Measurements from ENCODE around the gene DIABLO.
"Not testable (repeated sequence)": the region's sequence is repeated elsewhere in the genome, so short reads cannot be mapped to it uniquely, and the experiment has no call there.

The DIABLO gene

DNA sequence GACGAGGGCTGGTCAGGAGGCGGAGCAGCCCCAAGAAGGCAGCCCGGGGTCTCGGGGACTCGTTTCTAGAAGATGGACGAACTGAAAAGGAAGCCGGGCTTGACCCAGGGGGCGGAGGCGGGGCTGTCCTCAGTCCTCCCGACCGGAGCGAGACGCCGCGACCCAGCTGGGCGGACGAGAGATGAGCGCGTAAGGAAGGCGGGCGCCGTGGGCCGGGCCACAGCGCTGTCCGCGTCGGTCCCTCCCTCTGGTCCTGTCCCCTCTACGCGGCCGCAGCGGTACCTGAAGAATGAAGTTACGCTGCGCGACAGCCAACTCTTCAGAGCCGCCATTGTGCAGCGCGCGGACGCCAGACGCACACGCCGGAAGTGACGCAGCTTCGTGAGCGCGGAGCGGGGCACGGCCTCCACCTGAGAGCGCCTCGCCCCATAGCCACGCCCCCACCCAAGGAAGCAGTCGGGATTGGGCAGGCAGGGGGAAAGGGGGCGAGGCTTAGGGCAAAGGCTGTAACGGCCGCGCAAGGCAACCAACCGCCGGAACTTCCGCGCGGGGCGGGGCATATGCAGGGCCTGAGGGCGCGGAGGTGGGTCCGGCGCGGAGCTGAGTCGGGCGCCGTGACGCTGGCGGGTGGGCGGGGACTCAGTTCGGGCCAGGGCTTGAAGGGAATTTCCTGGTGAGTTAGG lies at the start of gene DIABLO:
Gene DIABLO (minus strand): TSS at position 370 of the 683 bp plus-strand sequence. CDS start 38 bp downstream, at position 332.
- peak; percentile 97 for DNase-seq (ENCODE audit: low spot score)

DNA sequence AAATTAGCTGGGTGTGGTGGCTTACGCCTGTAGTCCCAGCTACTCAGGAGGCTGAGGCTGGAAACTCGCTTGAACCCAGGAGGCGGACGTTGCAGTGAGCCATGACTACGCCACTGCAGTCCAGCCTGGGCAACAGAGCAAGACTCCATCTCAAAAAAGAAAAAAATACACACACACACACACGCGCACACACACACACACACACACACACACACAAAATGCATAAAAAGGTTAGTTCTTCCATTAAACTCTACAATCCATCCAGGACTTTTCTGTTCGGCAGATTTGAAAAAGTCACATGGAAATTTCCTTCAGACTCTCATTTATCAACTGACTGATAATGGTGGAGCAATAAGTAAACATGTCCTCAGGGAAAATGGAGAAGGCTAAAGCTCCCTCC lies 49.6 kb upstream of the DIABLO start:
- no peak for DNase-seq (ENCODE audit: low spot score)

DNA sequence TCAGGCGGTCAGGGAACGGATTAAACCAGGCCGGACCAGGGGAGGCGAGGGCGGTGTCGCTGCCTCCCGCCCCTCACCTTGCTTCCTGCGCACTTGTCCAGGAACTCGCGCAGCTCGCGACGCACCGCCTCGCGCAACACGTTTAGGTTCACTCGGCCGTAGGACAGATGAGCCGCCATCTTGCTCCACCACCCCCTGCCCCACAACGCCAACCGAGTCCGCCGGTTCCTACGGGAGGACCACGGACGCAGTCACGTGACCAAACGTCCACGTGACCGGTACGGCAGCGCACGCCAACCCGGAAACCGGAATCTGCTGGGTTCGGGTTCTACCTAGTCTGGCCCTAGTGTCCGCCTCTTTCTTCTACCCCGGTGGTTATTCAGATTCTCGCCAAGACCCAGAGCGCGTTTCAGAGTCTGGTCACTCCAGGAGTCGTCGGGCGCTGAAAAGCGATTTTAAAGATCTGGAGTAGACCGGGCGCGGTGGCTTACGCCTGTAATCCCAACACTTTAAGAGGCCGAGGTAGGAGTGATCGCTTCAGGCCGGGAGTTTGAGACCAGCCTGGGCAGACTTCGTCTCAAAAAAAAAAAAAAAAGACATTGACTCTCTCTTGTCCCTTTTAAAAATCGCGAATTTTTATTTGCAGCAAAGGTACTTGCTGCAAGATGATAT lies 40.5 kb upstream of the DIABLO start, which contains the start of gene VPS33A:
Gene VPS33A (minus strand): TSS at position 265 of the 672 bp plus-strand sequence. CDS start 86 bp downstream, at position 179.
- DNase-seq (ENCODE audit: low spot score): peak; percentile 93

DNA sequence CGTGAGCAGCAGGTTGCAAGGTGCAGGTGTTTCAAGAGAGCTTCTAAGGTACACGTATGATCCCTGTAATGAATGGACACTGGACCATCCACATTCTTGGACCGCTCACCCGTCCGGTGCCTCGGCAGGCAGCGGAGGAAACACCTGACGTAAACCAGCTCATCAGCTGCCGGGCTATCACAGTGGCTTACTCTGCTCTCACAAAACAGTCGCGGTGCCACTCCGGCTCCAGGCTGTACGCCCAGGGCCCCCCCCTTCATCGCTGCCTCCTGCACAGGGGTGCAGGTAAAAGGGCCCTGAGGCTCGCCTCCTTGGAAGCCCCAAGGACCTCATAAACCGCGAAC lies 40.0 kb upstream of the DIABLO start:
- no peak for DNase-seq (ENCODE audit: low spot score)

DNA sequence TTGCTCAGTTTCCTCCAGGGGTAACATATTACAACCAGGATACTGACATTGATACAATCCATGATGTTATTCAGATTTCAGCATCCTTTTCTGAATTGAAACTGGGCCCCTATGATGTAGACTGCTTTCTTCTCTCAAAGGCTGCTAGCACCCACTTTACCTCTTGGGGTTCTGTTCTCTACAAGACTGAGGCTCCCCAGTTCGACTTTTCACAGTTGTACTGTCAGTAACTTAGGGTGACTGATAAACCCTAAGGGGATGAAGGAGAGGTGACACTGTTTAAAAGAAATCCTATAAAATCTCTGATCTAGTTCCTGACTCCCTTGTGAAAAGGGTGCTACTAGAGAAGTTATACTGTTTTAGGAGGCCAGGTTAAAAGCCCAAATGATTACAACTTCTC lies 39.6 kb upstream of the DIABLO start:
- DNase-seq (ENCODE audit: low spot score): peak; percentile 22

DNA sequence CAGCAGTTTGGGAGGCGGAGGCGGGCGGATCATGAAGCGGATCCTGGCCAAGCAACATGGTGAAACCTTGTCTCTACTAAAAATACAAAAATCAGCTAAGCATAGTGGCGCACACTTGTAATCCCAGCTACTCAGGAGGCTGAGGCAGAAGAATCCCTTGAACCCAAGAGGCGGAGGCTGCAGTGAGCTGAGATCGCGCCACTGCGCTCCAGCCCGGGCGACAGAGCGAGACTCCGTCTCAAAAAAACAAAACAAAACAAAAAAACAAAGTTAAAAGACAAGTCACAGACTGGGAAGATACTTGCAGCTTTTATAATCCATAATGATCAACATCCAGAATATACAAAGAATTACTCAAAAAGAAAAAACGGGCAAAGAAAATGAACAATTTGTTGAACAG lies 34.9 kb upstream of the DIABLO start:
- not testable (repeated sequence) for DNase-seq (ENCODE audit: low spot score)

DNA sequence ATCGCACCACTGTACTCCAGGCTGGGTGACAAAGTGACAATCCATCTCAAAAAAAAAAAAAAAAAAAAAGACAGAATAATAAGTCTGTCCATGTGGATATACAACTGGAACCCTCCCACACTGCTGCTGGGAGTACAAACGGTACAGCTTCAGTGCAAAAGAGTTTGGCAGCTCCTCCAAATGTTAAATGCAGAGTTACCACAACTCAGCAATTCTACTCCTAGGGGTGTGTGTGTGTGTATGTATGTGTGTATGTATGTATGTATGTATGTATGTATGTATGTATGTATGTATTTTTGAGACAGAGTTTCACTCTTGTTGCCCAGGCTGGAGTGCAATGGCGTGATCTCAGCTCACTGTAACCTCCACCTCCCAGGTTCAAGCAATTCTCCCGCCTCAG lies 33.1 kb upstream of the DIABLO start:
- not testable (repeated sequence) for DNase-seq (ENCODE audit: low spot score)

DNA sequence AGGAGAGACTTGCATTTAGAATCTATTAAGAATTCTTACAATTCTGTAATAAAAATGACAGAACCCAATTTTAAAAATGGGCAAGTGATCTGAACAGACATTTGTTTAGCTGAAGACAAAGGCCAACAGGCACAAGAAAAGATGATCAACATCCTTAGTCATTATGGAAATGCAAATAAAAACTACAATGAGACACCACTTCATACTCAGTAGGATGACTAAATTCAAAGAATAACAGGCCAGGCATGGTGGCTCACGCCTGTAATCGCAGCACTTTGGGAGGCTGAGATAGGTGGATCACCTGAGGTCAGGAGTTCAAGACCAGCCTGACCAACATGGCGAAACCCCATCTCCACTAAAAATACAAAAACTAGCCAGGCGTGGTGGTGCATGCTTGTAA lies 32.6 kb upstream of the DIABLO start:
- not testable (repeated sequence) for DNase-seq (ENCODE audit: low spot score)

DNA sequence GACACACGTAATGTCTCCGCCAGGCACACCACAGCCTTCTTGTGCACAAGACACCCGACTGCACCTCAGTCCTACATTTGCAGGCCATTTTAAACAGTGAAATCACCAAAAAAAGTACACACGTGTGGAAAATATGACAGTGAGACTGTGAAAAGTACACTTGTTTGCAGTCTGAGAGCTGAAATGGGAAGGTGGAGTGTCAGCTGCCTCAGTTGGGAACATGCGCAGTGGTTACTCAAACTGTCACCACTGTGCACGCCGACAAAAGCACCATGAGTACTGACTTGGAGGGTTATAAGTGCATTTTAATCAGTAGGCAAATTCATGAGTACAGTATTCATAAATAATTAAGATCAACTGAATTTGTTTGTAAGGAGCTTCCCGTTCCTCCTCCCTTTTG lies 24.7 kb upstream of the DIABLO start:
- no peak for DNase-seq (ENCODE audit: low spot score)

DNA sequence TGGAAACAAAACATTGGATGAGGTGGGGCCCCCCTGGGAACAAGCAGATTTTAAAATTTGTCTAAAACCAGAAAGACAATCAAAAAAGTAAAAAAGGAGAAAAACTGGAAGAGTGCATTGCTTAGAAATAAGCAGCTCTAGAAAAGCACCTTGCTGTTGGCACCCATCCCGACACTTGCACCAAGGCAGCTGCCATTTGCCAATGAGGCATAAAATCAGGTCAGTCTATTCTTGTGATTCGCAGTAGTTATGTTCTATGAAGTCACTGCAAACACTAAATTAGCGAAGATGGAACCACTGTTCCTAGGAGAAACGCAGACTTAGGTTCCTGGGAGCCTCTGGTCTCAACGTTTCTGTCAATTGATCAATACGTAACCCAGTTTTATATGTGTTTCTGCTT lies 24.2 kb upstream of the DIABLO start:
- DNase-seq (ENCODE audit: low spot score): no peak

DNA sequence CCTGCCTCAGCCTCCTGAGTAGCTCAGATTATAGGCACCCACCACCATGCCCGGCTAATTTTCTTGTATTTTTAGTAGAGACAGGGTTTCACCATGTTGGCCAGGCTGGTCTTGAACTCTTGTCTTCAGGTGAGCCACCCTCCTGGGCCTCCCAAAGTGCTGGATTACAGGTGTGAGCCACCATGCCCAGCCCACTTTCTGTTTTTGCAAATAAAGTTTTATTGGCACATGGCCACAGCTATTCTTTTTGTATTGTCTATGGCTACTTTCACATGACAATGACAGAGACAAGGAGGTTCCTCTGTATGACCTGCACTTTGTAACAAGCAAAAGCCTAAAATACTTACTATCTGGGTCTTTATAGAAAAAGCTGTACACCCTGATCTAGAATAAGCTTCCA lies 19.7 kb upstream of the DIABLO start:
- no peak for DNase-seq (ENCODE audit: low spot score)

DNA sequence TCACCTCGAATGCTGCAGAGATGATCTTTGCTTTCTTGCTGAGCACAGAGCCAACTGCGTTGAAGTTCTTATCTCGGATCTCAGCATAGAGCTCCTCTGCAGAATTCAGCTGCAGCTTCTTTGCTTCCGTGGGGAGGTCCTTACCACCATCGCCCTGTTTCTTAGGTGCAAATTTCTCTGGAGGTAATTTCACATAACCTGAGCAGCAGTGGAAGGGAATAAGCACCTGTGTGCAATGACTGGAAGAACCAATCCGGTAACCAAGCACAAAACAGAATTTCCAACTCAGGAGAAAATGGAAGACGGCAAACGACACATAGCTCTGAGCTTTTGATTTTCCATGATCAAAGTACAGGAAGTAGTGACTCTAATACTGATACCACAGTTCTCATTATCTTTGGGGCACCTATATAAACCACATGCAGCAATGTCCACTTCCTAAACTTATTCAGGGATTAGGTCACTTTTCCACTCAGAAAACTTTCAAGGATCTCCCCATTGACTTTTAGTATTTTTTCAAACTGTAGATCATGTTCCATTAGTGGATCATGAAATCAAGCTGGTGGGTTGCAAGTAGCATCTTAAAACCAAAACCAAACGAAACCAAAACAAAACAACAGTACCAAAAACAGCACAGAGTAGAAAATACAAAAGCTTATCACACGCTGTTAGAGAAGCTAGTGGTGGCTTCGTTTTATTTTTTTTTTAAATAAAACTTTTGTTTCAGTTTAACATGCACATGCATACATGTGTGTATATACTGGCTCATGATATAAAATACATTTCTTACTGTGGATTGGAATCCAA lies 18.9 kb upstream of the DIABLO start:
- no peak for DNase-seq (ENCODE audit: low spot score)

DNA sequence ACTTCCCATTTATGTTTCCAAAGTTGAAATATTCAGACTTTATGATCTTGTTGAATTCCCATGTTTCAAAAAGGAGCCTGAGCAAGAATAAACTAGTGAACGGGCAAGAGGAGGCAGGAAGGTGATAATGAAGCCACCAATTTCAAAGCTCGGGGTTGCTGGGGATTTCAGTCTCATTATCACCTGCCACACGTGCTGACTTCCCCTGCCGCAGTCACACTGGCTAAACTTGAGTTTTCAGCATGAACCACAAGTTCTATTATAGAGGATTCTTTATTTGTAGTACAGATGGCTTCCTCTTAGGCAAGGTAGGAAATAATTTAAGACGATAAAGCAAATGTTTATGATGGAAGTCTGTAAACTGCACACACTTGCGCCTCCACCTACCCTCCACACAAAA lies 18.1 kb upstream of the DIABLO start:
- DNase-seq (ENCODE audit: low spot score): no peak

DNA sequence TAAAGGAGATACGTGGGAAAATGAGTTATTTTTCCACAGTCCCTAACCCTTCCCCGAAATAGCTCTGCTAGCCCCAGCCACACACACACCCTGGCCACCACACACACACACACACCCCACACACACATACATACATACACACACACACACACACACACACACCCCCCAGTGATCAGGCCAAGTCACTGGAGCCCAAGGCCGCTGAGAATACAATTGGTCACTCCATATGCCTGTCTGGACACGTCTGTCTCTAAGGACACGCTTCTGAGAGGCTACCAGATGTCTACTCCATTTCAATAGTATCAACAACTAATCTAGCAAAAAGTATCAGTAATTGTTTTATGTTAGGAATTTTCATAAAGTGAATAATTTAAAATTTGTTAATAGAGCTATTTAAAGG lies 13.0 kb upstream of the DIABLO start:
- no peak for DNase-seq (ENCODE audit: low spot score)

DNA sequence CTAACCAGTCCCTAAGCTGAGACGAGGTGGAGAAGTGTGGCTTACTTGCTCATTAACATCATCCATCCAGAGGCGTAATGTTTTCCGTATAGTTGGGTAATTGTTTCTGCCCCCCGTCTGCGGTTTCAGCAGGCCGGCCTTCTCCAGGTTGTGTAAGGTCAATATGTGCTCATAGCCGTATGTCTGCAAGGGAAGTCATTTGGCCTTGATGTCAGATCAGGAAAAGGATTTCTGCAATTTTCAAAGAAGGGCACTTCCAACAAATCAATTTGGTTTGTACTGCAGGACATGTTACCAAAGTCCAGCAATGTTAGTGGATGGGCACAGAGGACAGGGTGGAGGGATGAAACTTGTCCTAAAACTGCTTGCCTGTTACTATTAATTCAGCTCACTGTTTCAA lies 9.9 kb upstream of the DIABLO start:
- DNase-seq (ENCODE audit: low spot score): no peak

DNA sequence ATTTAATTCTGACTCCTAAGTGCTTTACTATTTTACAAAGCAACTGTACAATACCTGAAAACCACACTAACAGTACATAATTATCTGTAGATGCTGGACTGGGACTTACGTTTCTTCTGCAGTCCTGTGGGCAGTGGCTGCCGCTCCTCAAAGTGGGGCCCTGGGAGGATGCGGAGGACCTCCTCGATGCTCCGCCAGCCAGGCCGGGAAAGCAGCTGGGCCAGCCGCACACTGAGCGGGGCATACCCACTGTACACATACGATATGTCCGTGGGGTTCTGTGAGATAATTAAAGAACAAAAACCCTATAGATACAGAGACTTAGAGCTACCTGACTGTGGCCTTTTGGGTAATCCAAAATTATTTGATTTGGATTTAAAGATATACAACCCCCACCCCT lies 6.8 kb upstream of the DIABLO start:
- DNase-seq (ENCODE audit: low spot score): no peak

DNA sequence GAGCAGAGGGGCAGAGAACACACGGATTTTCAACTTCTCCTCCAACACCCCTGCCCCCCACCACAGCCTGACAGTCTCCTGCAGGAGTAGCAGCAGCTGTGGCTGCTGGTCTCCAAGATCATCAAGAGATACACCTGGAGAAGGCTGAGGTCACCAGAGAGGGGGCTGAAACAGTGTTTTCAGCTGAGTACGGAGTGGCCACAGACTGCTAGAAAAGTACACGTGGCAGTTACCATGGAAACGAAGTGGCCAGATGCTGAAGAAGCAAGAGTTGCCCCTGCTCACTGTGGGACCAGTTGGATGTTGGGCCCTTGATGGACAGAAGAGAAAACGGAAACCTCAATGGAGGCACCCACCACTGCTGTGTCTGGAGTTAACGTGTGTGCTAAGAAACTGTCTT lies 4.9 kb upstream of the DIABLO start:
- no peak for DNase-seq (ENCODE audit: low spot score)

DNA sequence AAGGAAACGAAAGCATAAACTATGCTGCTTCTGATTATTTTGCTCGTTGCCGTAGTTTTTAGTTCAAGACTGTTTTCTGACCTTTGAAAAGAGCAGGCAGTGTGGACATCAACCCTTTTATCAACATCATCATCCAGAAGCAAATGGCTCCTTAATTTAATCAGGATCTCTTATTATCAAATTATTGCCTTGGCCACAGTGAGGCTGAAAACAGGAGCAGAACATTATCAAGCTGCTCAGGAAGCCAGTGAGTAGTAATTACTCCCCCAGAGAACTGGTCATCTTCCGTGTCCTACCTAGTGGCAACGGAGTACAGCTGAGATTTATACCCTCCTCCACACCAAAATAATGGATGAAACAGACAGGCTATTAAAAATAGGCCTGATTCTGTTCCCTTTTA lies 2.2 kb upstream of the DIABLO start:
- no peak for DNase-seq (ENCODE audit: low spot score)

DNA sequence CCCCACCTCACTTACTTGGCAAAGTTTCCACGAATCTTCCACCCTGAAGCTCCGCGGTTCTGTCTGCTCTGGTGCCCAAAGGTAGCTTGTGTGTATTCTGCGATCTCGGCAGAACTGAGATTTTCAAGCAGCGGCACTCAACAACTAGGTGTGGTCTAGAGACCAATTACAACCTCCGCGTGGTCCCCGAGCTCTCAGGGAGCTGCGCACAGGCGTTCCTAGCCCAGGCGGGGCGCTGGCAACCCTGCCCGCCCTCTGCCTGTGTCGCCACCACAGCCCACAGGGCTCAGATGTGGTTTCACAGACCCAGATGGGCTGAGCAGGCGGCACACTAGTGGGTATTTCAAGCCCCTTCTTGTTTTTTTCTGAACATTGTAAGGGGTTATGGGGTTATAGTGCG lies 1.5 kb upstream of the DIABLO start:
- DNase-seq (ENCODE audit: low spot score): no peak

DNA sequence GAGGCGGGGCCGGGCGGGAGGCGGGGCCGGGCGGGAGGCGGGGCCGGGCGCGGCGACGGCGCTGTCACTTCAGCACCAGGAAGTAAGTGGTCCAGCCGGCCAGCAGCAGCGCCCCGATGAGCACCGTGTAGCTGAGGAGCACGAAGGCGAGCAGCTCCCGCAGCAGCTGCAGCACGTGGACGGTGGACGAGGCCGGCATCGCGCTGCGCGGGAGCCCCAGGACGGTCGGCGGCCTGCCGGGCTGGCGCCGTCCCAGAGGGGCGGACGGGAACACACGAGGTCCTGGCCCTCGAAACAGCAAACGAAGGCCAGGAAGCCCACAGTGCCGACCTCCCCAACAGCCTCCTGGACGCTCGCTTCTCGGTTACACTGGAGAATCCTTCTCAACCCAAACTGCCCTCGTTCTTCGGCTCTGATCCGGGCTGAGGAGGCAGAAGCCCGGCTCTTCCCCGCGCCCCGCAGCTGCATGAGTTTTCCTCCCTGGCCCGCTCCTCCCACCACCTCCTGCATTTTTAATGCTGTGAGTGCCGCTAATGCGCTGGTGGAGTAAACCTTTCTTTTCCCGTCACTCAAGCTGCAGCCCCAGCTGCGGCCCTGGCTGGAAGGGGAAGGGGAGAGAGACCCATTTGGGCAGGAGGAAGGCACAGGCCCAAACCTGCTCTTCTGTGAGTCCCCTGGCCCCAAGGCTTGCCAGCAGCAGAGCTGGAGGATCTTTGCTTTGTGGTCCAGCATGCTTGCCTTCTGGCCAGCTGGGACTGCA lies 694 bp upstream of the DIABLO start:
- no peak for DNase-seq (ENCODE audit: low spot score)

DNA sequence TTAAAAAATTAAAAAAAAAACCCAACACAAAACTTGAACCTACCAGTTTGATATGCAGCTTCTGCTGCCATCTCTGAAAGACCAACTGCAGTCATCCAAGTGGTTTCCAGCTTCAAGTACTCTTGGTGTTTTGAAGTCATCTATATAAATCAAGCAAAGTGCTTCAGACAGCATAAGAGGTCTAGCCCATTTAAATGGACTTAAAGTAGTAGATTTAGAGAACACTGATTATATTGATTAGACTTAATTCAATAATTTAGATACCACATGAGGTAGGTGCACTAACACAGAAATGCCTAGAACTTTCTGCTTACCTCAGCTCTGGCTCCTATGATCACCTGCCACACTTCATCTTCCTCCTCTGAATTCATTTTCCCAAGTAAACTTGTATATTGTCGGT lies 9.4 kb downstream of the DIABLO start:
- no peak for DNase-seq (ENCODE audit: low spot score)

DNA sequence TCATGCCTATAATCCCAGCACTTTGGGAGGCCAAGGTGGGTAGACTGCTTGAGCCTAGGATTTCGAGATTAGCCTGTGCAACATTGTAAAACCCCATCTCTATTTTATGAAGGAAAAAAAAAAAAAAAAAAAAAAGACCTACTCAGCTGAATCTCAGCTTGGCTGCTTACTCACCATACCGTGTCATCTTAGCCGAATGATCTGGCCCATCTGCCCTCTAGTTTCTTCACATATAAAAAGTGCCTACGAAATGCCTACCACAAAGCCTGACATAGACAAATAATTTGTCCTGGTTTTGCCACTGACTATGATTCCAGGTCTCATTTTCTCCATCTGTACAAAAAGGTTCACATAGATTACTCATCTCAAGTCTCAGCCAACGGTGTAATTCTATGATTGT lies 10.1 kb downstream of the DIABLO start:
- DNase-seq (ENCODE audit: low spot score): no peak

Measured in germinal center (tissue), 1 donor.